Stimulated activated CD4-positive, alpha-beta T cell treated with anti-CD3 and anti-CD28 coated beads, TNF-alpha, amount 100 ng/mL, for 4 hours (primary cell): ENCODE results near the gene IER3.
A peak's percentile ranks its signal among the peaks of the same experiment; 100 is the strongest.
"Not testable (repeated sequence)": the region's sequence is repeated elsewhere in the genome, so short reads cannot be mapped to it uniquely, and the experiment has no call there.

ENCODE experiments used
- DNase-seq, 3 experiments: peaks; one replicate each; pipeline ENCODE4 v3.0.0-alpha.2; 2020; ENCODE audit warnings: low read depth in 3 of 3

IER3 gene

GRCh38 chr6:30723843-30724741, 20.3 kb downstream of the IER3 start:
- DNase-seq = not testable (repeated sequence)

GRCh38 chr6:30723159-30723842, 21.0 kb downstream of the IER3 start:
- DNase-seq = not testable (repeated sequence)

- DNase-seq = peak; percentile 74 to 78 (median 77)
Observed at GRCh38 chr6:30722280-30723112, 21.9 kb downstream of the IER3 start.

DNA sequence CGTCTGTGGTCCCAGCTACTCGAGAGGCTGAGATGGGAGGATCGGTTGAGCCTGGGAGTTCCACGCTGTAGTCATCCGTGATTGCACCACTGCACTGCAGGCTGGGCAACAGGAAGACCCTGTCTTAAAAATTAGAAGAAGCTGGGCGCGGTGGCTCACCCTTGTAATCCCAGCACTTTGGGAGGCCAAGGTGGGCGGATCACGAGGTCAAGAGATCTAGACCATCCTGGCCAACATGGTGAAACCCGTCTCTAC, 22.4 kb downstream of the IER3 start:
- not testable (repeated sequence) for DNase-seq

- peak; percentile 94 to 97 (median 95) for DNase-seq
Observed at GRCh38 chr6:30721198-30722024, 22.9 kb downstream of the IER3 start.

DNA sequence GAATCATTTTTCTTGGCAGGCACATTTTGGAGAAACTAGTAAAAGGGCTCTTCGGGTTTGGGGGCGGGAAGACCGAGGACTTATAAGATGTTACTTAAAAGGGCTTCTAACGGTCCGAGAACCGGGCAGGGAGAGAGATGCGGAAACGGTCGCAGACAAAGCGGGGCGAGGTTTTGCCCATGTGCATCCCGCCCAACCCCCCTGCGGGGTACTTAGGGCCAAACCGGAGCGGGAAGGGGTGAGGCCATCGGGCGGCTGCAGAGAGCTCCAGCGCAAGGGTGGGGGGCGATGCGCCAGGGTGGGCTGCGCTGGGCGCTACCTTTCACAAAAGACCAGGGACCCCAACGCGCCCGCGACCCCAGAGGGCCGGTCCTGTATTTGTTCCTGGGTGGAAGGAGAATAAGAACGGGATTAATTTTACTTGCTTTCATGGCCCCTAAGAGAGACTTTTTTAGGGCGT, 23.6 kb downstream of the IER3 start:
- DNase-seq = peak in 2 of 3 experiments; percentile 48 to 55

DNA sequence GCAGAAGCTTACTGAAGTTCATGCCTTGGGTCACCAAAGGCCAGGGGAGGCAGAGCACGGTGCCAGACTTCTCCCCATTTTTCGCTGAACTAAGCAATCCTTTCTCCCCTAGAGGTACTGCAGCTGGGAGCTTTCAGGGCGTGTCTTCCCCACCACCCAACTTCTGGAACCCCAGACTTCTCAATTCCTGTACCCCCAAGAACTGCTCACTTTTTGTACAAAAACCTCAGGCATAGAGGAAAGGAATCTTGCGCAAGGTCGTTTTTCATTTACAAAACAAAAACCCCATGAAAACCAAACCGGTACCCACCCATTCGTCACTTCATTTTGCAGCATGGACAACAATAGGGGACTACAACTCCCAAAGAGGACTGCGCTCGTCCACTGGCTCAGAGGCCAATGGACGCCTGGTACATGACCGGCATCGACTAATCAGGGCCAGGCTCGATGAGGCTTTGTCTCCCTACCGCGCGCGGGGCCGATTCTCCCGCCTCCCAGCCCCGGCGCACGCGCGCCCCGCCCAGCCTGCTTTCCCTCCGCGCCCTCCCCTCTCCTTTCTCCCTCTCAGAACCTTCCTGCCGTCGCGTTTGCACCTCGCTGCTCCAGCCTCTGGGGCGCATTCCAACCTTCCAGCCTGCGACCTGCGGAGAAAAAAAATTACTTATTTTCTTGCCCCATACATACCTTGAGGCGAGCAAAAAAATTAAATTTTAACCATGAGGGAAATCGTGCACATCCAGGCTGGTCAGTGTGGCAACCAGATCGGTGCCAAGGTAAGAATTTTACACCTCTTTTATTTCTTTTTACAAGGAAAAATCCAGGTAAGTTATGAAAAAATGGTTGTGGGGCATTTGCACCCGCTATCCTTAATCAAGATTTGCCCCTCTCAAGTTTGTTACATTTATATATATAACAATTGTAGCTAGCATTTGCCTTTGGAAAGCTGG, 24.3 kb downstream of the IER3 start, which contains the start of gene TUBB:
Gene TUBB (plus strand): TSS at position 562 of the 947 bp plus-strand sequence. CDS start 155 bp downstream, at position 717.
- DNase-seq = peak; percentile 84 to 90 (median 84)

GRCh38 chr6:30719356-30719755, 25.0 kb downstream of the IER3 start:
- DNase-seq = no peak

GRCh38 chr6:30717845-30718720, 26.3 kb downstream of the IER3 start:
- DNase-seq = not testable (repeated sequence)

DNA sequence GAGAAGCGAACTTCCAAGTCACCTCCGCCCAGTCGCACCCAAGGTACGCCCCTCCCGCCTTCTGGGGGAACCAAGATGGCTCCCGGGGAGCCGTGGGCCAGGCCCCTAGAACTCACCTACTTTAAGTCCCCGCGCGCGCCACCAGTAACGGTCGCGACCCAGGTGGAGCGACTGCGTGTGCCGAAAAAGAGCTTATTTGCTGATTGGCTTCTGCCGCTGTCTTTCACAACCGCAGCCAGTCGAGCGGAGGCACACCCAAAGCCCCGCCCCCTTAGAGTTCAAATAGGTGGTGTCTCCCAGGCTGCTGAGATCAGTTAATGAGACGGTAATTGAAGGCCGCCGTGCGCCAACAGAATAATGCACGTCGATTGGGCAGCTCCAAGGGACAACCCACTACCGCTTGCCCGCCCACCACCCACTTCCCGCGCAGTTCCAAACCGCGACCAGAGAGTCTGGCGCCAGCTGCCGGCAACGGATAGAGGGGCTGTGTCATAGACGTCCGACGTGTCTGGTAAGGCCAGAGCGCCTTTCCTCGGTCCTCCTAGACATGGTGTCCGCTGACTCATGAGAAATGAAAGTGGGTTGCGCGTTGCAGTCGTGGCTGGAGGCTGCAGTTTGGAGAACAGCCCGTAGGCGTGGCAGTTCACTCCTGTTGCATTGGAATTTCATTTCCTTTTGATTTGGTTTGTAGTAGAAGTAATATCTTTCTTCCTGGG, 27.1 kb downstream of the IER3 start, which contains the start of gene MDC1:
Gene MDC1 (minus strand): TSS at position 153 of the 716 bp plus-strand sequence. CDS start 2,106 bp downstream, outside the sequence.
- DNase-seq = peak; percentile 93 to 99 (median 98)

GRCh38 chr6:30716879-30717128, 27.5 kb downstream of the IER3 start:
- no peak for DNase-seq

GRCh38 chr6:30714263-30714662, 30.1 kb downstream of the IER3 start:
- no peak for DNase-seq

GRCh38 chr6:30712441-30712945, 31.9 kb downstream of the IER3 start:
- DNase-seq = no peak

- DNase-seq = no peak
Observed at GRCh38 chr6:30711758-30712380, 32.5 kb downstream of the IER3 start.

DNA sequence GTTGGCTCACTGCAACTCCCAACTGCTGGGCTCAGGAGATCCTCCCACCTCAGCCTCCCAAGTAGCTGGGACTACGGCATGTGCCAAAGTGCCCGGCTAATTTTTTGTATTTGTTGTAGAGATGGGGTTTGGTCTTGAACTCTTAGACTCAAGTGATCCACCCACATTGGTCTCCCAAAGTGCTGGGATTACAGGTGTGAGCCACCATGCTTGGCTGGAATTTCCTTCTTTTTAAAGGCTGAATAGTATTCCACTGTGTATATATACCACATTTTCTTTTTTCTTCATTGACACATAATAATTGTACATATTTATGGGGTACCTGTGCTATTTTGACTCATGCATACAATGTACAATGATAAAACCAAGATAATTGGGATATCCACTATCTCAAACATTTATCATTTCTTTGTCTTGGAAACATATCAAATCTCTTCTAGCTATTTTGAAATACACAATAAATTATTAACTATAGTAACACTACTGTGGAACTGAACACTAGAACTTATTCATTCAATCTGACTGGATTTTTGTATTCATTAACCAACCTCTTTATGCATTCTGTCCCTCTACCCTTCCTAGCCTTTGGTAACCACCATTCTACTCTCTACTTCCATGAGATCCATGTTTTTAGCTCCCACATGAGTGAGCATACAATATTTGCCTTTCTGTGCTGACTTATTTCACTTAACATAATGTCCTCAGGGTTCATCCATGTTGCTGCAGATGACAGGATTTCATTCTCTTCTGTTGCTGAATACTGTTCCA, 35.1 kb downstream of the IER3 start:
- no peak for DNase-seq

- DNase-seq = no peak
Observed at GRCh38 chr6:30707281-30707850, 37.0 kb downstream of the IER3 start.

DNA sequence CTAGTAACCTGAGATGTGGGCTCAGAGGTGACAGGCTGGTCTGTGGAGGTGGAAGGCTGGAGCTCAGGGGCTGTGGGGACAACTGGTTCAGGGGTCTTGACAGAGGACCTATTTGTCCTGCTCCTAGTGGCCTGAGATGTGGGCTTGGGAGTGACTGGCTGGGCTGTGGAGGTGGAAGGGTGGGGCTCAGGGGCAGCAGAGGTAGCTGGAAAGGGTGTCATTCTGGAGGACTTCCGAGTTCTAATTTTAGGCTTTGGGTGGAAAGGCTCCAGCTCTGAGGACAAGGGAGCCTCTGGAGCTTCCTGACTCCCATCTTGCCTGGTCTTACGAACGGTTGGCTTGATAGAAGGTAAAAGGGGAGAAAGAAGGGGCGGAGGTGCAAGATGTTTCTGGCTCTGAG, 38.7 kb downstream of the IER3 start:
- no peak for DNase-seq
